Stomach smooth muscle (tissue), 2 donors: ENCODE results near the gene CHFR.
"Not testable (repeated sequence)": the region's sequence is repeated elsewhere in the genome, so short reads cannot be mapped to it uniquely, and the experiment has no call there.

Source experiments
- H3K27ac ChIP-seq: one replicate; pipeline ENCODE4 v1.7.0; 2013; ENCODE audit warnings: mild to moderate bottlenecking, low read length, inconsistent platforms
- H3K27me3 ChIP-seq, 2 donors: one replicate each; pipeline ENCODE4 v1.7.0; 2013; ENCODE audit warnings: low read length in 2 of 2; ENCODE audit not compliant: insufficient read depth in 2 of 2, control insufficient read depth in 1 of 2
- H3K36me3 ChIP-seq, 2 donors: one replicate each; pipeline ENCODE4 v1.7.0; 2013; ENCODE audit warnings: low read length in 2 of 2; ENCODE audit not compliant: control insufficient read depth in 2 of 2, insufficient read depth in 2 of 2
- H3K4me1 ChIP-seq: one replicate; pipeline ENCODE4 v1.7.0; 2013; ENCODE audit warnings: low read length; ENCODE audit not compliant: control insufficient read depth, insufficient read depth
- H3K4me3 ChIP-seq, 2 donors: one replicate each; pipeline ENCODE4 v1.7.0; 2013; ENCODE audit warnings: low read length in 2 of 2
- H3K9ac ChIP-seq, 2 donors: one replicate each; pipeline ENCODE4 v1.7.0; 2013; ENCODE audit warnings: low read length in 2 of 2, mild to moderate bottlenecking in 1 of 2
- H3K9me3 ChIP-seq, 2 donors: one replicate each; pipeline ENCODE4 v1.7.0; 2013; ENCODE audit warnings: low read length in 2 of 2; ENCODE audit not compliant: control insufficient read depth in 2 of 2
- donor health status: healthy.
- donor health status: Pancreatic carcinoma.

The CHFR gene

DNA sequence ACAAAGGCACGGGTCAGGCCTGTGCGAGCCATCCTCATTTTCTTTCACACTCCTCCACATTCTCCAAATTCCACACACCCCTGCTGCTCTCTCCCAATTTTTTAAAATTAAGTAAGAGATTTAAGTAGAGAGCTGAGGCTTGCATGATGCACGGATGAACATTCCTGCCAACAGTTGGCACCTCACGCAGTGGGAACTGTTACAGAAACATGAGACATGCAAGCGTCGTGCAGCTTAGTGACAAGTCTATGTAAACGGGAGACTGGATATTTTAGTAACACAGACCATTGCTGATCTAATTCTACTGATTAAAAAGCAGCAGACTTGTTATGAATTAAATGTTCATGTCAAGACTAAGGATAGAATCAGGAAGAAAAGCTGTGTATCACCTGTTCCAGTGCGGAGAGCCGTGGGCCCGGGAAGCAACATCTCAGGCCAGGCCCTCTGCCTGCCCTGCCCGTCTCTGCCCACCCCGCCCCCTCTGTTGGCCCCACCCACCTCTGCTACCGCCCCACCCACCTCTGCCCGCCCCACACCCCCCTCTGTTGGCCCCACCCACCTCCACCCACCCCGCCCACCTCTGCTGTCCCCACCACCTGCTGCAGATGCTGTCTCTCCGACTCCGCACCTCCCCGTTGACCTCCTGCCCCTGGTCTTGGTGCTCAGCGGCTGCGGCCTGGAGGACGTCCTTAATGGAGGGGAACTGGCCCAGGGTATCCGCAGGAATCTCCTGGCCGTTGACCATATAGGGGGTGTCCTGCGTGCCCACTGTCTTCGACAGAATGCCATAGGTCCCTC, 79.9 kb downstream of the CHFR start:
- no peaks in the 10 kb centered on the region for H3K4me1 ChIP-seq
- H3K4me3 ChIP-seq: no peak overlapping the region
- H3K36me3 ChIP-seq: peaks cover 46 to 48% of the 10 kb centered on the region in 2 donors
- H3K9me3 ChIP-seq: no peaks in the 10 kb centered on the region
- no peak overlapping the region for H3K27ac ChIP-seq
- no peak overlapping the region for H3K9ac ChIP-seq
- no peaks in the 10 kb centered on the region for H3K27me3 ChIP-seq

GRCh38 chr12:132806857-132807256, 80.5 kb downstream of the CHFR start:
- Histone ChIP-seq H3K36me3 (peaks cover 44 to 46% of the 10 kb centered on the region in 2 donors), H3K9me3 (no peaks in the 10 kb centered on the region), H3K4me3 (no peak overlapping the region), H3K4me1 (no peaks in the 10 kb centered on the region), H3K27ac (no peak overlapping the region), H3K27me3 (no peaks in the 10 kb centered on the region), H3K9ac (no peak overlapping the region)

GRCh38 chr12:132804426-132804861, 83.0 kb downstream of the CHFR start:
- Histone ChIP-seq H3K27ac (no peak overlapping the region), H3K36me3 (peaks cover 57 to 60% of the 10 kb centered on the region in 2 donors)

DNA sequence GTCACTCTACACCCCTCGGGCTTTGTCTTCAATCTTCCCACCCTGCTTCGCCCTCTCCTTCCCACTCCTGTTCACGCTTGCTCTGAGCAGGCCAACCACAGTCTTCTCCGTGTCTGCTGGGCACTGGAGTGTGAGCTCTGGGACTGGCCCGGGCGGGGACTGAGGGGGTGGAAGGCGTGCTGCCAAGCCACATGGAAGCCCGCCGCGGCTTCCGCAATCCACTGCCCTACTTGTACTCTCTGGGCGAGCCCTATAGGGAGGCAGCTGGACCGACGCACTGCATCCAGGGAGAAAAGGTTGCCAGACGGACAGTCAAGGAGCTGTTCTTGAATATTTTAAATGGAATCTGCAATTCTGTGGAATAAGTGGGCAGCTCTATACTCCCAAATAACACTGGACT, 83.5 kb downstream of the CHFR start:
- Histone ChIP-seq H3K27me3 (no peaks in the 10 kb centered on the region), H3K4me1 (no peaks in the 10 kb centered on the region), H3K4me3 (no peak overlapping the region), H3K36me3 (peaks cover 62% of the 10 kb centered on the region in 2 donors), H3K9ac (no peak overlapping the region), H3K9me3 (no peaks in the 10 kb centered on the region), H3K27ac (no peak overlapping the region)

More at GRCh38 chr12:132804426-132804861, 83.0 kb downstream of the CHFR start:
- no peaks in the 10 kb centered on the region for H3K27me3 ChIP-seq
- no peaks in the 10 kb centered on the region for H3K9me3 ChIP-seq
- no peak overlapping the region for H3K9ac ChIP-seq
- no peak overlapping the region for H3K4me3 ChIP-seq
- H3K4me1 ChIP-seq: no peaks in the 10 kb centered on the region

DNA sequence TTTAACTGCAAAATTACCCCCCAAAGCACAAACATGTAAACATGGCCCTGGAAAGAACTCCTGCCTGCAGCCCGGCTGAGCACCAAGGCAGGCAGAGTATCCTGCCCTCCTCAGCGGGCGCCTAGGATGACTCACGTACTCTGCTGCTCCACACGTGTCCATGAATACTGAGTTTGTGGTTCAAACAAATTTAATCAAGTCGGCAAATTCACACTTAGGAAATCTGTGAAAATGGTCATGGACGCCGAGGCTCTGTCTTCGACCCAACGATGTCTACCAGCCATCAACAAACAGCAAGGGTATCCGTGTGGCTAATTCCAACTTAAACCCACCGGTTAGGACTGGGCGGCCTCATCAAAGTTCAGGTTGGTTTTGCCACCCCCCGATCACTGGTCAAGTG, 84.3 kb downstream of the CHFR start:
- Histone ChIP-seq H3K9ac (no peak overlapping the region), H3K4me3 (no peak overlapping the region), H3K4me1 (no peaks in the 10 kb centered on the region), H3K27me3 (no peaks in the 10 kb centered on the region), H3K36me3 (peaks cover 59 to 65% of the 10 kb centered on the region in 2 donors), H3K9me3 (no peaks in the 10 kb centered on the region), H3K27ac (no peak overlapping the region)

- no peaks in the 10 kb centered on the region for H3K27me3 ChIP-seq
- peaks cover 54 to 65% of the 10 kb centered on the region in 2 donors for H3K36me3 ChIP-seq
- no peak overlapping the region for H3K9ac ChIP-seq
- no peaks in the 10 kb centered on the region for H3K9me3 ChIP-seq
- H3K4me3 ChIP-seq: no peak overlapping the region
- no peak overlapping the region for H3K27ac ChIP-seq
- no peaks in the 10 kb centered on the region for H3K4me1 ChIP-seq
These were observed 85.7 kb downstream of the CHFR start for GRCh38 chr12:132801741-132802140.

DNA sequence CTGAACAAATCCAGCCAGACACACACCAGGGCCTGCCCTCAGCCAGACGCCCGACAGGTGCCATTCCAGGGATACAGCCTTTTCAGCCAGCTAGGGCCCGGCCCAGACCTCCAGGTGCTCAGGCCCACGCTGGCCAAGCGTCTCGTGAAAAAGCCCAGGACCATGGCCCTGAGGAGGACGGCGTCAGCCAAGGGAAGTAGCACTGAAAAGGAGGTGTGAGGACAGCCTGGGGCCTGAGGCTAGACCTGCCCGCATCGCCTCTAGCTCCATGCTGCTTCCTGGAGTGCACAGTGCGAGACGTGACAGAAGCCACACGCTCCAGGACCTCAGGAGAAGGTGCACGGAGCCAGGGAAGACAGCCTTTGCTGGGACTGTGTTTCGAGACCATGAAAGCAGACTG, 88.6 kb downstream of the CHFR start:
- Histone ChIP-seq H3K27ac (no peak overlapping the region), H3K9me3 (no peaks in the 10 kb centered on the region), H3K27me3 (no peaks in the 10 kb centered on the region), H3K4me3 (no peak overlapping the region), H3K4me1 (no peaks in the 10 kb centered on the region), H3K36me3 (peaks cover 53 to 68% of the 10 kb centered on the region in 2 donors), H3K9ac (no peak overlapping the region)

- Histone ChIP-seq H3K27me3 (no peaks in the 10 kb centered on the region), H3K27ac (no peak overlapping the region), H3K36me3 (peaks cover 50 to 61% of the 10 kb centered on the region in 2 donors), H3K9ac (no peak overlapping the region), H3K4me3 (no peak overlapping the region), H3K4me1 (no peaks in the 10 kb centered on the region), H3K9me3 (no peaks in the 10 kb centered on the region)
These were observed 89.4 kb downstream of the CHFR start for GRCh38 chr12:132797820-132798570.

GRCh38 chr12:132795847-132796246, 91.6 kb downstream of the CHFR start:
- H3K9ac ChIP-seq: no peak overlapping the region
- no peaks in the 10 kb centered on the region for H3K9me3 ChIP-seq
- no peak overlapping the region for H3K27ac ChIP-seq
- H3K4me3 ChIP-seq: no peak overlapping the region
- no peaks in the 10 kb centered on the region for H3K4me1 ChIP-seq
- peaks cover 46 to 56% of the 10 kb centered on the region in 2 donors for H3K36me3 ChIP-seq
- H3K27me3 ChIP-seq: no peaks in the 10 kb centered on the region

DNA sequence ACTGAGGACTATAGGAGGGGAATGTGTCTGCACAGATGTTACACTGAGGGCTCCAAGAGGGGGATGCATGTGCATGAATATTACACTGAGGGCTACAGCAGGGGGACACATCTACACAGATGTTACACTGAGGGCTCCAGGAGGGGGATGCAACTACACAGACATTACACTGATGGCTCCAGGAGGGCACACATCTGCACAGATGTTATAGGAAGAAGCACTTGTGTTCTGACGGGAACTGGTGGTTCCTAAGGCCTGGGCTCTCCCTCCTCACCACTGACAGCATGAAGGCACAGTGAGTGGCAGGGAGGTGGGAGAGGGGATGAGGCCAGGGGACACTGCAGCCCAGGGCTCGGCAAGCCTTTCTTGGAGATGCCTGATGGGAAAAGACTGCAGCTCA, 95.5 kb downstream of the CHFR start:
- H3K9me3 ChIP-seq, H3K9ac ChIP-seq, H3K27me3 ChIP-seq, H3K27ac ChIP-seq, H3K4me3 ChIP-seq, H3K4me1 ChIP-seq: not testable (repeated sequence)
- H3K36me3 ChIP-seq: peaks cover 45 to 49% of the 10 kb centered on the region in 2 donors

DNA sequence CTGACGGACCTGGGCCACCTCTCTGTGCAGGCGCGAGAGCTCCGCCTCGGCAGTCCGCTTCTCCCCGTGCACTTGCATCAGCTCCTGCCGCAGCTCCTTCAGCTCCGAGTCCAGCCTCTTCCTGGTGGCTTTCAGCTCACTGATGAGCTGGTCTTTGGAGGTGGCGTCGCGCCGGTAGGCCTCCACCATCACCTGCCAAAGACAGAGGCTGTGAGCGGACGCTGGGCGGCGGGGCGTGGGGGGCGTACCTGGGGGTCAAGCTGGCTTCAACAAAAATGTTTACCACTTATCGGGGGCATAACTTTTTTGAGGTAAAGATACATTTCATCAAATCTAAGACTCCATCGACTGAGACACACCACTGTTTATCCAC, 98.3 kb downstream of the CHFR start:
- H3K36me3 ChIP-seq: peaks cover 47 to 48% of the 10 kb centered on the region in 2 donors
- no peak overlapping the region for H3K4me3 ChIP-seq
- no peak overlapping the region for H3K9ac ChIP-seq
- no peaks in the 10 kb centered on the region for H3K27me3 ChIP-seq
- H3K27ac ChIP-seq: no peak overlapping the region
- H3K4me1 ChIP-seq: no peaks in the 10 kb centered on the region
- no peaks in the 10 kb centered on the region for H3K9me3 ChIP-seq
